Measurements from ENCODE around the gene IL5. TPM values are rescaled to one million over a fixed set of nuclear protein-coding genes. Genes with fewer than 3 reads are reported as not detected.
"Not testable (repeated sequence)": the region's sequence is repeated elsewhere in the genome, so short reads cannot be mapped to it uniquely, and the experiment has no call there.

Gene IL5
- total RNA-seq, 2 donors from 2014 or later: not detected

GRCh38 chr5:132576123-132576522, 32.8 kb upstream of the IL5 start:
- no peaks in the 10 kb centered on the region for H3K27me3 ChIP-seq
- H3K36me3 ChIP-seq: peaks cover 43% of the 10 kb centered on the region
- TF ChIP-seq CTCF (IDR thresholded peaks at IDR 0.05): no peak
- no peak overlapping the region for H3K4me3 ChIP-seq
- DNase-seq (ENCODE audit: low spot score): no peak
- H3K9me3 ChIP-seq: no peaks in the 10 kb centered on the region
- H3K27ac ChIP-seq: no peak overlapping the region
- H3K4me1 ChIP-seq: no peaks in the 10 kb centered on the region

GRCh38 chr5:132566657-132567056, 23.3 kb upstream of the IL5 start:
- no peak for DNase-seq (ENCODE audit: low spot score)
- H3K9me3 ChIP-seq: peaks cover 0 to 13% of the 10 kb centered on the region in 2 donors
- H3K27me3 ChIP-seq: no peaks in the 10 kb centered on the region
- peaks cover 20% of the 10 kb centered on the region for H3K36me3 ChIP-seq
- no peak for TF ChIP-seq CTCF (IDR thresholded peaks at IDR 0.05)
- H3K27ac ChIP-seq: no peak overlapping the region
- no peaks in the 10 kb centered on the region for H3K4me1 ChIP-seq
- no peak overlapping the region for H3K4me3 ChIP-seq

GRCh38 chr5:132564555-132564954, 21.2 kb upstream of the IL5 start:
- H3K4me1 ChIP-seq; DNase-seq (ENCODE audit: low spot score); H3K4me3 ChIP-seq; H3K27me3 ChIP-seq; H3K27ac ChIP-seq: not testable (repeated sequence)
- Histone ChIP-seq H3K9me3 (peaks cover 0 to 13% of the 10 kb centered on the region in 2 donors), H3K36me3 (peaks cover 26% of the 10 kb centered on the region)

DNA sequence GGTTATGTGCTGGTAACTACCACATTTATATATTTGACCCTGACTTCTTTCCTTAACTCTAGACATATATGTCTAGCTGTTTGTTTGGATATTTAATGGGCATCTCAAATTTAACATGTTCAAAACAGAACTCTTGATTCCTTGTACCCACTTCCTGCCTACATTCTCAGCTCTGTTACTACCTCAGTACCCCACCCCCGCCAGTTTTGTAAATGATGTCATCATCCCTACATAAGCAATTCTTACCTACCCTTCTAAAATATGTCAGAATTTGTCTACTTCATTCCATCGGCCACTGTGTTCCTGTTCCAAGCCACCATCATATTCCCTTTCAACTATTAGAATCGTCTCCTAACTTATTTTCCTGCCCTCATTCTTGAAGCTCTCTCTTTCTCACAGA, 18.3 kb upstream of the IL5 start:
- Histone ChIP-seq H3K4me1 (peaks cover 0 to 19% of the 10 kb centered on the region in 2 donors), H3K4me3 (no peak overlapping the region), H3K27ac (no peak overlapping the region), H3K9me3 (peaks cover 0 to 13% of the 10 kb centered on the region in 2 donors), H3K27me3 (no peaks in the 10 kb centered on the region), H3K36me3 (peaks cover 26% of the 10 kb centered on the region)
- DNase-seq (ENCODE audit: low spot score): no peak
- no peak for TF ChIP-seq CTCF (IDR thresholded peaks at IDR 0.05)

DNA sequence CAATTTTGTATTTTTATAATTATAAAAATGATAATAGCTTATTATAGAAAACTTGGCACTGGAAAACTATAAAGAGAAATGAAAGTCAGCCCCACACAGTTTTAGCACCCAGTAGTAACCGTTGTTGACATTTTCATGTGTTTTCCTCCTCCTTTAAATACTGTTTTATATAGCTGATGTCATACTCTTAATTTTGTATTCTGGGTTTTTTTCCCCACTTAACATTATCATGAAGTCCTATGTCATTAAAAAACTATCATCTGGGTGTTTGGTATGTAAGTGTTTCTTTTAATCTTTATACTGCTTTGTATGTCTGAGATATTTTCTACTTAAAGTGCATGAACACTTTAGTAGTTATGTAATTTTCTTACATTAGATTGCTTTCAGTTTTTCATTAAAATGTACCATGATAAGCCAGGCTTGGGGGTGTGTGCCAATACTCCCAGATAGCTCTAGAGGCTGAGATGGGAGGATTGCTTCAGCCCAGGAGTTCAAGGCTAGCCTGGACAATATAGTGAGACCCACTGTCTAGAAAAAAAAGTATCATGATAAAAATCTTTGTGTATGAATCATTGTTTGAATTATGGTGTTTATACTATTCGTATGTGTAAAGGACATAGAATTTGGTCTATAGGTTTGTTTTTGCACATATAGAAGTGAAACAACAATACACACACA, 16.2 kb upstream of the IL5 start:
- DNase-seq (ENCODE audit: low spot score): no peak
- H3K4me3 ChIP-seq: no peak overlapping the region
- TF ChIP-seq CTCF (IDR thresholded peaks at IDR 0.05): no peak
- peaks cover 24% of the 10 kb centered on the region for H3K36me3 ChIP-seq
- peaks cover 0 to 11% of the 10 kb centered on the region in 2 donors for H3K9me3 ChIP-seq
- no peak overlapping the region for H3K27ac ChIP-seq
- H3K4me1 ChIP-seq: peaks cover 0 to 19% of the 10 kb centered on the region in 2 donors
- H3K27me3 ChIP-seq: no peaks in the 10 kb centered on the region

- Histone ChIP-seq H3K27ac (peak overlapping the region; percentile 78 to 81), H3K4me3 (peak overlapping the region; percentile 62 to 68), H3K4me1 (peaks cover 0 to 19% of the 10 kb centered on the region in 2 donors), H3K27me3 (no peaks in the 10 kb centered on the region), H3K36me3 (peaks cover 7% of the 10 kb centered on the region), H3K9me3 (no peaks in the 10 kb centered on the region)
- no peak for TF ChIP-seq CTCF (IDR thresholded peaks at IDR 0.05)
- no peak for DNase-seq (ENCODE audit: low spot score)
These were observed 14.3 kb upstream of the IL5 start for GRCh38 chr5:132557478-132558172.

Measured in right atrium auricular region (tissue), 2 donors.